Measurements from ENCODE around the gene PDCL3. TPM values are rescaled to one million over a fixed set of nuclear protein-coding genes. Genes with fewer than 3 reads are reported as not detected.

PDCL3 gene
- 20.6 to 24.7 TPM (median 21.7 TPM) in 3 replicates for total RNA-seq

DNA sequence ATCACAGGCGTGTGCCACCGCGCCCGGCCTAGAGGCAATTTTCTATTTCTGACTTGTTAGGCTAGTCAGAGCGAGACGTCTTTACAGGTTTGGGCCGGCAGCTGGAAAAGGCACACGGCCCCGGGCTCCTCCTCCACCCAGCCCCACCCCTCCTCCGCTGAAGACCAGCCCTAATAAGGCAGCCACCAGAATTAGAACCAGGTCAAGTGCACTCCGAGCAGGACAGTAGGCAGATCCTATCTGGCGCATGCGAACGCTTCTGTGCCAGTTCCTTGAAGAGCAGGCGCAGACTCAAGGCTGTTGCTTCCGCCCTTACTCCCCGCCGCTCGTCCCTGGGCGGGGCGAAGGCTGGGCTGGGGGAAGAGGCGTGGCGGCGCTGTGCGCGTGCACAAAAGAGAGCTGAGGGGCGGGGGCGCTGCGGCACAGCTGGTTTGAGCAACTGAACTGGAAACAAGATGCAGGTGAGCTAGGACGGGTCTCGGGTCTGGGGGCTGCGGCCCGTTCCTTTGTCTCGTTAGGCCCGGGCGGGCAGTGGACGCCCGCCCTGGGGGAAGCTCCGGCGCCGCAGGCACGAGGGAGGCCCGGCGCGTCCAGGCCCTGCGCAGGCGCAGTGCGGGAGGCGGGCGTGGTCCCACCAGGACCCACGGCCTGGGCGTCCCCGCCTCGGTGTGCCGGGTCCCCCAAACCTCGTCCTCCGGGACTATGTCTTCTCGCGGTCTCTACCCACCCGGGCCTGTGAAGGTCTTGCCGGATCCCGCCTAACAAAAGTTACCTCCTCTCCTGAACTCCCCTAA, at the start of gene PDCL3:
Gene PDCL3, plus strand, starts transcription at position 381 of the 794 bp plus-strand sequence. Its CDS starts 75 bp downstream, at position 456.
- Mint-ChIP-seq H3K4me1 (peaks cover 9% of the 10 kb centered on the region), H3K9me3 (no peaks in the 10 kb centered on the region), H3K27ac (peak within 1 kb of the TSS; percentile 98), H3K36me3 (peaks cover 5% of the 10 kb centered on the region), H3K27me3 (ENCODE audit: low read depth) (no peaks in the 10 kb centered on the region), H3K4me3 (peak within 1 kb of the TSS; percentile 85)
- TF ChIP-seq, protein P1, sequence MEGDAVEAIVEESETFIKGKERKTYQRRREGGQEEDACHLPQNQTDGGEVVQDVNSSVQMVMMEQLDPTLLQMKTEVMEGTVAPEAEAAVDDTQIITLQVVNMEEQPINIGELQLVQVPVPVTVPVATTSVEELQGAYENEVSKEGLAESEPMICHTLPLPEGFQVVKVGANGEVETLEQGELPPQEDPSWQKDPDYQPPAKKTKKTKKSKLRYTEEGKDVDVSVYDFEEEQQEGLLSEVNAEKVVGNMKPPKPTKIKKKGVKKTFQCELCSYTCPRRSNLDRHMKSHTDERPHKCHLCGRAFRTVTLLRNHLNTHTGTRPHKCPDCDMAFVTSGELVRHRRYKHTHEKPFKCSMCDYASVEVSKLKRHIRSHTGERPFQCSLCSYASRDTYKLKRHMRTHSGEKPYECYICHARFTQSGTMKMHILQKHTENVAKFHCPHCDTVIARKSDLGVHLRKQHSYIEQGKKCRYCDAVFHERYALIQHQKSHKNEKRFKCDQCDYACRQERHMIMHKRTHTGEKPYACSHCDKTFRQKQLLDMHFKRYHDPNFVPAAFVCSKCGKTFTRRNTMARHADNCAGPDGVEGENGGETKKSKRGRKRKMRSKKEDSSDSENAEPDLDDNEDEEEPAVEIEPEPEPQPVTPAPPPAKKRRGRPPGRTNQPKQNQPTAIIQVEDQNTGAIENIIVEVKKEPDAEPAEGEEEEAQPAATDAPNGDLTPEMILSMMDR (IDR thresholded peaks at IDR 0.05; ENCODE audit: unreplicated experiment): no peak
- peak; percentile 90 to 97 for DNase-seq (ENCODE audit: low spot score in 2 of 2, unreplicated experiment in 2 of 2)

DNA sequence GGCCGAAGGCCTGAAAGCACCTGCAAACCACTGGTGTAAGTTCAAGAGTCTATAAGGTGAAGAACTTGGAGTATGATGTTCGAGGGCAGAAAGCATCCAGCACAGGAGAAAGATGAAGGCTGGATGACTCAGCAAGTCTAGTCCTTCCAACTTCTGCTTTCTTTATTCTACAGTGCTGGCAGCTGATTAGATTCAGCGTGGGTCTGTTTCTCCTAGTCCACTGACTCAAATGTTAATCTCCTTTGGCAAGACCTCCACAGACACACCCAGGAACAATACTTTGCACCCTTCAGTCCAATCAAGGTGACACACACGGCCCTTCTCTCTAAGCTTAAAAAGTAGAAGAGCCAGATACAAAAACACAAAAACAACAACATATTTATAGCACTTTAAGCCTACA, 49.1 kb upstream of the PDCL3 start:
- peaks cover under 1% of the 10 kb centered on the region for H3K9me3 Mint-ChIP-seq
- no peak overlapping the region for H3K27ac Mint-ChIP-seq
- no peaks in the 10 kb centered on the region for H3K36me3 Mint-ChIP-seq
- TF ChIP-seq, protein P1 (IDR thresholded peaks at IDR 0.05; ENCODE audit: unreplicated experiment): no peak
- H3K4me1 Mint-ChIP-seq: no peaks in the 10 kb centered on the region
- DNase-seq (ENCODE audit: low spot score in 2 of 2, unreplicated experiment in 2 of 2): no peak
- H3K27me3 Mint-ChIP-seq (ENCODE audit: low read depth): peaks cover 2% of the 10 kb centered on the region
- no peak overlapping the region for H3K4me3 Mint-ChIP-seq

DNA sequence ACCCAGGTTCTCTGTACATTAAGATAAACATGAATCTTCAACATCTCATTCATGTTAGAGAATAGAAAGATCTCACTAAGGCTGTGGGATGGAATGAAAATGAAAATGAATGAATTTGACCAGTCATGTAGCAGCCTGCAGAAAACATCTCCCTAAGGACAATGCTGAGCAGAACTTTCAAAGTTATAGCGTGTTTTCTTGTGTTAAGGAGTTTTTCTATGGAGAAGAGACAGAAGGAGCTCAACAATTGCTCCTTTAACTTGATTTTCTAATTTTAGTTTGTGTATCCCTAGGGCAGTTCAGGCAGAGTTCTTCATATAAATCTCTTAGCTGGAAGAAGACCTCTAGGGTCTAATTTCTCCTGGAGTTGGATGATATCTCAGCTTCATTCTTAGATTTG, 45.2 kb upstream of the PDCL3 start:
- H3K27me3 Mint-ChIP-seq (ENCODE audit: low read depth): peaks cover 3% of the 10 kb centered on the region
- TF ChIP-seq, protein P1 (IDR thresholded peaks at IDR 0.05; ENCODE audit: unreplicated experiment): no peak
- H3K27ac Mint-ChIP-seq: no peak overlapping the region
- no peaks in the 10 kb centered on the region for H3K4me1 Mint-ChIP-seq
- no peaks in the 10 kb centered on the region for H3K36me3 Mint-ChIP-seq
- no peak overlapping the region for H3K4me3 Mint-ChIP-seq
- DNase-seq (ENCODE audit: low spot score in 2 of 2, unreplicated experiment in 2 of 2): no peak
- peaks cover 3% of the 10 kb centered on the region for H3K9me3 Mint-ChIP-seq

DNA sequence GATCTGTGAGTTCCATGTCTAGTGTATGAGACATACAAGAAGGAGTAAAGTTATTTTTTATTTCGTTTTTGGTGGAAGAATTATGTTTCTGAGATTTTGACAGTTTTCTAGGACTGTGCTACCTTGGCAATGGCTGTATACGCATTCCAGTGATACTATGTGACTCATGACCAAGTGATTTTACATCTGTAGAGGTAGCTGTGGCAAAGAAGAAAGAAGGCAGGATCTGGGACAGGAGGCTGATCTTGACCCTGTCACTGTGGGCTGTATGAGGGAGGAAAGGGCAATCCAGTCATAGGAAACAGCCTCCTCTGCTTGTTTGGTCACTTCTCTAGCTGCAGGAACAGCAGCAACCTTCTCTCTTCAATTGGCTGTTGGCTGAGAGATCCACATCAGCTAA, 44.0 kb upstream of the PDCL3 start:
- peaks cover 3% of the 10 kb centered on the region for H3K9me3 Mint-ChIP-seq
- H3K4me3 Mint-ChIP-seq: no peak overlapping the region
- H3K27ac Mint-ChIP-seq: no peak overlapping the region
- H3K4me1 Mint-ChIP-seq: no peaks in the 10 kb centered on the region
- H3K27me3 Mint-ChIP-seq (ENCODE audit: low read depth): peaks cover 4% of the 10 kb centered on the region
- H3K36me3 Mint-ChIP-seq: no peaks in the 10 kb centered on the region
- DNase-seq (ENCODE audit: low spot score in 2 of 2, unreplicated experiment in 2 of 2): no peak
- TF ChIP-seq, protein P1 (IDR thresholded peaks at IDR 0.05; ENCODE audit: unreplicated experiment): no peak

DNA sequence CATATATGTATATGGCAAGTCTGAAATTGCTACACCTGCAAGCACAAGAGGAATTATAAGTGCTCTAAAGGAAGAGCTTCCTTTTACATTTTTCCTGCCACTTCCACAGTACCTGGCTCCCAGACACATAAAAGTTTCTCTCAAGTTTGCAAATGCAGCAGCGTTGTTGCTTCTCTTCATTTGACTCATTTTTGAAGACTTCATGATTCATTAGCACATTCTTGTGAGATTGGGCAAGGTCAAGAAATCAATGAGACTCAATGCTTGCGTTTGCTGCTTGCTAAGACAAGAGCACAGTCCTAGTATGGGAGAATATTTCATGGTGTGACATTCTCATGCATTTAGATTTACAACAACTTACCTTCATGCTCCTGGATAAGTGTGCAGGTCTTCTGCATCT, 42.6 kb upstream of the PDCL3 start:
- H3K4me1 Mint-ChIP-seq: no peaks in the 10 kb centered on the region
- H3K4me3 Mint-ChIP-seq: no peak overlapping the region
- no peaks in the 10 kb centered on the region for H3K36me3 Mint-ChIP-seq
- peaks cover 3% of the 10 kb centered on the region for H3K9me3 Mint-ChIP-seq
- H3K27me3 Mint-ChIP-seq (ENCODE audit: low read depth): peaks cover 4% of the 10 kb centered on the region
- TF ChIP-seq, protein P1 (IDR thresholded peaks at IDR 0.05; ENCODE audit: unreplicated experiment): no peak
- H3K27ac Mint-ChIP-seq: no peak overlapping the region
- no peak for DNase-seq (ENCODE audit: low spot score in 2 of 2, unreplicated experiment in 2 of 2)
